ENCODE data around the gene GDPD1. TPM values are rescaled to one million over a fixed set of nuclear protein-coding genes. Genes with fewer than 3 reads are reported as not detected.
A peak's percentile ranks its signal among the peaks of the same experiment; 100 is the strongest.
"Not testable (repeated sequence)": the region's sequence is repeated elsewhere in the genome, so short reads cannot be mapped to it uniquely, and the experiment has no call there.

The GDPD1 gene
- total RNA-seq, 2 donors from 2014 or later, result 23.2 to 42.1 TPM

DNA sequence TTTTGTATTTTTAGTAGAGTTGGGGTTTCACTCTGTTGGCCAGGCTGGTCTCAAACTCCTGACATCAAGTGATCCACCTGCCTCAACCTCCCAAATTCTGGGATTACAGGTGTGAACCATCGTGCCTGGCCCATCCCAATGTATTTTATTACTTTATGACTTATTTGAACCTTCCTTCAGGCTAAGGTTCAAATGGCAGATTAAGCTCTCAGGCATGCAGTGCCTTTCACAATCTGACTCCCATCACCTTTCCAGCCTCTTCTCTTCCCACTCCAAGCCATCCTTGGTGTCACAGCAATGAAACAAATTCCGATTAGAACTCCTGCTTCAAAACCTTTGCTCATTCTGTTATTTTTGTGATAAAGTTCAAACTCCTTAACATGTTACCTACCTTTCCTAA is 84.5 kb downstream of the GDPD1 start:
- Histone ChIP-seq H3K4me1 (ENCODE audit: control insufficient read depth, insufficient read depth, low read length) (no peaks in the 10 kb centered on the region), H3K4me3 (ENCODE audit: low read length) (no peak overlapping the region), H3K27ac (ENCODE audit: low read depth, low read length) (no peak overlapping the region), H3K9ac (ENCODE audit: extremely low read depth, low read length, poor library complexity, severe bottlenecking) (no peak overlapping the region), H3K27me3 (ENCODE audit: control insufficient read depth, insufficient read depth, low read length, poor library complexity, severe bottlenecking) (no peaks in the 10 kb centered on the region), H3K9me3 (ENCODE audit: control insufficient read depth, low read length) (no peaks in the 10 kb centered on the region), H3K36me3 (ENCODE audit: control insufficient read depth, insufficient read depth, low read length) (no peaks in the 10 kb centered on the region)
- no peak for DNase-seq
- H3K27ac Mint-ChIP-seq, result no peak overlapping the region
- H3K36me3 Mint-ChIP-seq (ENCODE audit: low read depth), result no peaks in the 10 kb centered on the region
- WGBS, 2 experiments (ENCODE audit: insufficient coverage in 1 of 2, insufficient read length in 1 of 2), result 89 to 94% methylated on average over 2 of the region's 2 CpGs
- H3K27me3 Mint-ChIP-seq (ENCODE audit: insufficient read depth), result peaks cover 3% of the 10 kb centered on the region
- peaks cover 4% of the 10 kb centered on the region for H3K9me3 Mint-ChIP-seq
- H3K4me3 Mint-ChIP-seq, result no peak overlapping the region
- H3K4me1 Mint-ChIP-seq, result peaks cover 5% of the 10 kb centered on the region
- TF ChIP-seq, protein P1, sequence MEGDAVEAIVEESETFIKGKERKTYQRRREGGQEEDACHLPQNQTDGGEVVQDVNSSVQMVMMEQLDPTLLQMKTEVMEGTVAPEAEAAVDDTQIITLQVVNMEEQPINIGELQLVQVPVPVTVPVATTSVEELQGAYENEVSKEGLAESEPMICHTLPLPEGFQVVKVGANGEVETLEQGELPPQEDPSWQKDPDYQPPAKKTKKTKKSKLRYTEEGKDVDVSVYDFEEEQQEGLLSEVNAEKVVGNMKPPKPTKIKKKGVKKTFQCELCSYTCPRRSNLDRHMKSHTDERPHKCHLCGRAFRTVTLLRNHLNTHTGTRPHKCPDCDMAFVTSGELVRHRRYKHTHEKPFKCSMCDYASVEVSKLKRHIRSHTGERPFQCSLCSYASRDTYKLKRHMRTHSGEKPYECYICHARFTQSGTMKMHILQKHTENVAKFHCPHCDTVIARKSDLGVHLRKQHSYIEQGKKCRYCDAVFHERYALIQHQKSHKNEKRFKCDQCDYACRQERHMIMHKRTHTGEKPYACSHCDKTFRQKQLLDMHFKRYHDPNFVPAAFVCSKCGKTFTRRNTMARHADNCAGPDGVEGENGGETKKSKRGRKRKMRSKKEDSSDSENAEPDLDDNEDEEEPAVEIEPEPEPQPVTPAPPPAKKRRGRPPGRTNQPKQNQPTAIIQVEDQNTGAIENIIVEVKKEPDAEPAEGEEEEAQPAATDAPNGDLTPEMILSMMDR (conservative IDR thresholded peaks at IDR 0.05), result no peak

- H3K27me3 ChIP-seq (ENCODE audit: control insufficient read depth, insufficient read depth, low read length, poor library complexity, severe bottlenecking), result no peaks in the 10 kb centered on the region
- DNase-seq, result no peak
- H3K4me1 Mint-ChIP-seq, result peaks cover 9% of the 10 kb centered on the region
- 88 to 90% methylated on average over 6 of the region's 6 CpGs for WGBS, 2 experiments (ENCODE audit: insufficient coverage in 1 of 2, insufficient read length in 1 of 2)
- no peaks in the 10 kb centered on the region for H3K9me3 ChIP-seq (ENCODE audit: control insufficient read depth, low read length)
- no peaks in the 10 kb centered on the region for H3K36me3 ChIP-seq (ENCODE audit: control insufficient read depth, insufficient read depth, low read length)
- no peak overlapping the region for H3K4me3 ChIP-seq (ENCODE audit: low read length)
- no peaks in the 10 kb centered on the region for H3K27me3 Mint-ChIP-seq (ENCODE audit: insufficient read depth)
- no peak overlapping the region for H3K4me3 Mint-ChIP-seq
- no peak overlapping the region for H3K9ac ChIP-seq (ENCODE audit: extremely low read depth, low read length, poor library complexity, severe bottlenecking)
- peaks cover 3% of the 10 kb centered on the region for H3K4me1 ChIP-seq (ENCODE audit: control insufficient read depth, insufficient read depth, low read length)
- no peak overlapping the region for H3K27ac Mint-ChIP-seq
- H3K36me3 Mint-ChIP-seq (ENCODE audit: low read depth), result no peaks in the 10 kb centered on the region
- TF ChIP-seq, protein P1 (conservative IDR thresholded peaks at IDR 0.05), result no peak
- H3K27ac ChIP-seq (ENCODE audit: low read depth, low read length), result no peak overlapping the region
- no peaks in the 10 kb centered on the region for H3K9me3 Mint-ChIP-seq
Measured at GRCh38 chr17:59310263-59310920, 90.1 kb downstream of the GDPD1 start.

DNA sequence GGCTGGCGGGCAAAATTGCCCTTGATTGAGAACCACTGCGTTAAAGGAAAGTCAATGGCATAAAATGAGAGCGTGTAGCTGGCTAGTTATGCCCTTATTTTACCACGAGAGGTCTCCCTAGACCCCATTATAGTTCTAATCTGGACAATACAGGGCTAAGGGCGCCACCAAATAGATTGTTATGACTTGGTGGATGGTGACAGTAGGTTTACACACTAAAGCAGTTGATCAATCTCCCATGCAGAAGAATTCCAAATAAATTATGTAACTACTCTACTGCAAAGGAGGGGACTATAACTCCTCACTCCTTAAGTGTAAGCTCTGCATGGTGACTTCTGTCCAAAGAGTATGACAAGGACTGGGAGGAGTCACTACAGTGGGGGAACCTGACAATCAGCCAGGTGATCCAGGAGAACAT is 90.7 kb downstream of the GDPD1 start:
- Histone ChIP-seq H3K27ac (ENCODE audit: low read depth, low read length) (no peak overlapping the region), H3K36me3 (ENCODE audit: control insufficient read depth, insufficient read depth, low read length) (no peaks in the 10 kb centered on the region), H3K4me1 (ENCODE audit: control insufficient read depth, insufficient read depth, low read length) (peaks cover 3% of the 10 kb centered on the region), H3K27me3 (ENCODE audit: control insufficient read depth, insufficient read depth, low read length, poor library complexity, severe bottlenecking) (no peaks in the 10 kb centered on the region), H3K9ac (ENCODE audit: extremely low read depth, low read length, poor library complexity, severe bottlenecking) (no peak overlapping the region), H3K4me3 (ENCODE audit: low read length) (no peak overlapping the region), H3K9me3 (ENCODE audit: control insufficient read depth, low read length) (no peaks in the 10 kb centered on the region)
- Mint-ChIP-seq H3K36me3 (ENCODE audit: low read depth) (no peaks in the 10 kb centered on the region), H3K4me1 (peaks cover 9% of the 10 kb centered on the region), H3K27ac (no peak overlapping the region), H3K9me3 (no peaks in the 10 kb centered on the region), H3K4me3 (no peak overlapping the region), H3K27me3 (ENCODE audit: insufficient read depth) (no peaks in the 10 kb centered on the region)
- DNase-seq, result peak; percentile 83
- WGBS, 2 experiments (ENCODE audit: insufficient coverage in 1 of 2, insufficient read length in 1 of 2), result 0 to 8% methylated on average over 3 to 4 of the region's 5 CpGs
- TF ChIP-seq, protein P1 (conservative IDR thresholded peaks at IDR 0.05), result peak; percentile 93

GRCh38 chr17:59311521-59311920 is 91.2 kb downstream of the GDPD1 start:
- DNase-seq; H3K9ac ChIP-seq (ENCODE audit: extremely low read depth, low read length, poor library complexity, severe bottlenecking): not testable (repeated sequence)

More at GRCh38 chr17:59311521-59311920, 91.2 kb downstream of the GDPD1 start:
- not testable (repeated sequence) for H3K36me3 Mint-ChIP-seq (ENCODE audit: low read depth); H3K4me3 Mint-ChIP-seq; H3K27ac ChIP-seq (ENCODE audit: low read depth, low read length); H3K27me3 Mint-ChIP-seq (ENCODE audit: insufficient read depth); H3K4me1 Mint-ChIP-seq; H3K27me3 ChIP-seq (ENCODE audit: control insufficient read depth, insufficient read depth, low read length, poor library complexity, severe bottlenecking); H3K4me1 ChIP-seq (ENCODE audit: control insufficient read depth, insufficient read depth, low read length); H3K9me3 ChIP-seq (ENCODE audit: control insufficient read depth, low read length); H3K27ac Mint-ChIP-seq; H3K4me3 ChIP-seq (ENCODE audit: low read length); H3K9me3 Mint-ChIP-seq; H3K36me3 ChIP-seq (ENCODE audit: control insufficient read depth, insufficient read depth, low read length)
- 89 to 100% methylated on average over 3 to 7 of the region's 7 CpGs for whole genome bisulfite sequencing, 2 experiments (ENCODE audit: insufficient coverage in 1 of 2, insufficient read length in 1 of 2)

Data from endodermal cell (in vitro differentiated cells).